ENCODE measurements around the gene NCEH1. TPM values are rescaled to one million over a fixed set of nuclear protein-coding genes. Genes with fewer than 3 reads are reported as not detected.
"Not testable (repeated sequence)": the region's sequence is repeated elsewhere in the genome, so short reads cannot be mapped to it uniquely, and the experiment has no call there.

NCEH1 gene
- total RNA-seq, 6 experiments from 2014 or later = 42.1 to 82.6 (median 76.3) TPM

GRCh38 chr3:172735014-172735413, 24.1 kb upstream of the NCEH1 start:
- H3K4me1 Mint-ChIP-seq (ENCODE audit: low read depth) = no peaks in the 10 kb centered on the region
- H3K27me3 Mint-ChIP-seq (ENCODE audit: insufficient read depth) = no peaks in the 10 kb centered on the region
- H3K27ac Mint-ChIP-seq = no peak overlapping the region
- TF ChIP-seq, protein P1, sequence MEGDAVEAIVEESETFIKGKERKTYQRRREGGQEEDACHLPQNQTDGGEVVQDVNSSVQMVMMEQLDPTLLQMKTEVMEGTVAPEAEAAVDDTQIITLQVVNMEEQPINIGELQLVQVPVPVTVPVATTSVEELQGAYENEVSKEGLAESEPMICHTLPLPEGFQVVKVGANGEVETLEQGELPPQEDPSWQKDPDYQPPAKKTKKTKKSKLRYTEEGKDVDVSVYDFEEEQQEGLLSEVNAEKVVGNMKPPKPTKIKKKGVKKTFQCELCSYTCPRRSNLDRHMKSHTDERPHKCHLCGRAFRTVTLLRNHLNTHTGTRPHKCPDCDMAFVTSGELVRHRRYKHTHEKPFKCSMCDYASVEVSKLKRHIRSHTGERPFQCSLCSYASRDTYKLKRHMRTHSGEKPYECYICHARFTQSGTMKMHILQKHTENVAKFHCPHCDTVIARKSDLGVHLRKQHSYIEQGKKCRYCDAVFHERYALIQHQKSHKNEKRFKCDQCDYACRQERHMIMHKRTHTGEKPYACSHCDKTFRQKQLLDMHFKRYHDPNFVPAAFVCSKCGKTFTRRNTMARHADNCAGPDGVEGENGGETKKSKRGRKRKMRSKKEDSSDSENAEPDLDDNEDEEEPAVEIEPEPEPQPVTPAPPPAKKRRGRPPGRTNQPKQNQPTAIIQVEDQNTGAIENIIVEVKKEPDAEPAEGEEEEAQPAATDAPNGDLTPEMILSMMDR (IDR thresholded peaks at IDR 0.05) = no peak
- H3K36me3 Mint-ChIP-seq (ENCODE audit: low read depth) = no peaks in the 10 kb centered on the region
- H3K4me3 Mint-ChIP-seq = no peak overlapping the region
- H3K9me3 Mint-ChIP-seq = no peaks in the 10 kb centered on the region
- DNase-seq = no peak

DNA sequence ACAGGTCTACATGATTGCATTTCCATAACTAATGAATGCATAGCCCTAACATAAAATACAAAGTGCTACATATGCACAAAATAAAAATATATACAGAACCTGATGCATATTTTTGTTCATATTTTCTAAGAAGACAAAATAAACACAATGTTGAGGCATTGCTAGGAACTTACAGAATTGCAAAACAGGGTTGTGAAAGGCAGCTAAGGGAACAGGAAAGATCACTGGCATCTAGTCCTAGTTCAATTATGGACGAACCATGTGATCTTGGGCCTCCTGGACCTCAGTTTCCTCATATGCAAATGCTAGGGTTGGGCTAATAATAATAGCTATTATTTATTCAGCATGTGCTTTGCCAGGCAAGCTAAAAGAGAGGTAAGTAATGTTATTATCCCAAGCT, 15.5 kb upstream of the NCEH1 start:
- peaks cover 13% of the 10 kb centered on the region for H3K9me3 Mint-ChIP-seq
- no peaks in the 10 kb centered on the region for H3K27me3 Mint-ChIP-seq (ENCODE audit: insufficient read depth)
- H3K4me1 Mint-ChIP-seq (ENCODE audit: low read depth) = peaks cover 5% of the 10 kb centered on the region; the same call in 1 of the 2 replicates
- no peak overlapping the region for H3K4me3 Mint-ChIP-seq
- no peak overlapping the region for H3K27ac Mint-ChIP-seq
- no peak for DNase-seq
- H3K36me3 Mint-ChIP-seq (ENCODE audit: low read depth) = peaks cover 7% of the 10 kb centered on the region; the same call in 1 of the 2 replicates
- TF ChIP-seq, protein P1 (IDR thresholded peaks at IDR 0.05) = no peak

GRCh38 chr3:172722536-172723040, 11.7 kb upstream of the NCEH1 start:
- H3K4me3 Mint-ChIP-seq, DNase-seq, H3K27ac Mint-ChIP-seq: not testable (repeated sequence)

DNA sequence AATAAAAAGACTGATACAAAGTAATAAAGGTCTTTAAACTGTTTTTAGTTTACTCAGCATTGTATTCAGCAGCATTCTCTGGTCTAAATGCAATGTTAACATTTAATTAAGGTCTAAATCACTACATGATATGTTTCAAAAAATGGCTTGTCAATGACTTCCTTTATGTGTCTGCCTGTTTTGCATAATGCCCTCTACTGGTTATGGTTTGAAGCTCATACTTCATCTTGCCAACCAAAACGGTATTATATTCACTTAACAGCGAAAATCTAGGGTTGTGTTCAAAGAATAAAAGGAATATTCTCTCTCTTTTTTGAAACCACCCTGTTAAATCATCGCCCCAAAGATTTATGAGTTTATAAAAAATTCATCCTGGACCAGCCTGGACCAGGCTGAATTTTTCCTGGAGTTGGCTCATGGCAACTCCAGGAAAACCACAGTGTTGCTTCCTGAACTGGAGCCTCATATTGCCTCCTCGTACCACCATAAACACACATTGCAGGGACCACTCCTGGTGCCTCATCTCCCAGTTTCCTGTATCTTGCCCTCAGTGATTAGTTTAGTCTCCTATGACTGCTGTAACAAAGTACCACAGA, 6.7 kb upstream of the NCEH1 start:
- Mint-ChIP-seq H3K27ac (no peak overlapping the region), H3K4me1 (ENCODE audit: low read depth) (peaks cover 9% of the 10 kb centered on the region), H3K27me3 (ENCODE audit: insufficient read depth) (no peaks in the 10 kb centered on the region), H3K4me3 (no peak overlapping the region), H3K9me3 (no peaks in the 10 kb centered on the region), H3K36me3 (ENCODE audit: low read depth) (no peaks in the 10 kb centered on the region)
- DNase-seq = no peak
- TF ChIP-seq, protein P1 (IDR thresholded peaks at IDR 0.05) = peak; percentile 72

More at GRCh38 chr3:172722536-172723040, 11.7 kb upstream of the NCEH1 start:
- peaks cover 13% of the 10 kb centered on the region for H3K9me3 Mint-ChIP-seq
- H3K36me3 Mint-ChIP-seq (ENCODE audit: low read depth); H3K27me3 Mint-ChIP-seq (ENCODE audit: insufficient read depth); H3K4me1 Mint-ChIP-seq (ENCODE audit: low read depth): not testable (repeated sequence)

DNA sequence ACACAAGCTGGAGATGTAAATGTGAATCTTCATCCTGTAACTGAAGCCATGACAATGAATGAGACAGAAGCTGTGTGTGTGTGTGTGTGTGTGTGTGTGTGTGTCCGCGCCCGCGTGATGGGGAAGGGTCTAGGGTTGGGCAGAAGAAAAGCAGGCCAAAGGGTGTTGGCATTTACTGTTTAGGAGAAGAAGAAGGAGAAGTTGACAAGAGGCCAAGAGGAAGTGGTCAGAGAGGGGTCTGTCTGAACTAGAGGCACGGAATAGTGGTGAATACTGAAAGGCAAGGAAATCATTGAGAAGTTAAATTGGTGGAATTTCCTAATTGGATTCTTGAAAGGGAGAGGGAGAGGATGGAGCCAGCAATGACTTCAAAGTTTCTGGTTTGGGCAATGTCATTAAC, 5.6 kb upstream of the NCEH1 start:
- Mint-ChIP-seq H3K36me3 (ENCODE audit: low read depth) (no peaks in the 10 kb centered on the region), H3K4me1 (ENCODE audit: low read depth) (peaks cover 20% of the 10 kb centered on the region), H3K9me3 (no peaks in the 10 kb centered on the region), H3K4me3 (no peak overlapping the region), H3K27ac (no peak overlapping the region), H3K27me3 (ENCODE audit: insufficient read depth) (no peaks in the 10 kb centered on the region)
- no peak for DNase-seq
- TF ChIP-seq, protein P1 (IDR thresholded peaks at IDR 0.05) = no peak

DNA sequence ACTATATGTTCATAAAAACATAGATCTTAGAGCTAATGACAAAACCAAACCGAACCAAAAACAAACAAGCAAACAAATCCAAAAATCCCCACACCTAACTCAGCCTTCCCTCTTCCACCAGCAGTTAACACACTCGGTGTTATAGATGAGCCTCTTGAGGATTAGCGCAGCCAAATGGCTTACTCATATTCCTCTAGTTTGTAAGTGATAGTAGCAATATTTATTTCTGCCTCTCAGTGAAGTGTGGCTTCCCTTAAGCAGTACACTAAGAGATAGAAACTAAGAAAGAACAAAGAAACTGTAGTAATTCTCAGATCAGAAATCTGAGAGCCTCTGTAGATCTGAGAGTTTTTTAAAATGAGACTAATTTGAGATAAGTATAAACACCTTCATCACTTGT, 2.4 kb upstream of the NCEH1 start:
- no peak overlapping the region for H3K4me3 Mint-ChIP-seq

More for the DNA sequence above, 2.4 kb upstream of the NCEH1 start:
- TF ChIP-seq, protein P1 (IDR thresholded peaks at IDR 0.05) = no peak
- Mint-ChIP-seq H3K27ac (peak overlapping the region; percentile 50), H3K9me3 (no peaks in the 10 kb centered on the region), H3K27me3 (ENCODE audit: insufficient read depth) (0 out of 2 replicates have a peak, but pooled peaks cover 3% of the 10 kb centered on the region), H3K4me1 (ENCODE audit: low read depth) (peaks cover 36% of the 10 kb centered on the region), H3K36me3 (ENCODE audit: low read depth) (peaks cover 3% of the 10 kb centered on the region; the same call in 1 of the 2 replicates)
- no peak for DNase-seq
